ENCODE measurements around the gene MARCHF2. TPM values are rescaled to one million over a fixed set of nuclear protein-coding genes. Genes with fewer than 3 reads are reported as not detected.

MARCHF2 gene
- total and polyA plus RNA-seq, 9 of the 15 experiments (the other 6 are each of a cell fraction or from before 2014, with no cell fraction given): 0.39 to 6.4 (median 2.2) TPM

DNA sequence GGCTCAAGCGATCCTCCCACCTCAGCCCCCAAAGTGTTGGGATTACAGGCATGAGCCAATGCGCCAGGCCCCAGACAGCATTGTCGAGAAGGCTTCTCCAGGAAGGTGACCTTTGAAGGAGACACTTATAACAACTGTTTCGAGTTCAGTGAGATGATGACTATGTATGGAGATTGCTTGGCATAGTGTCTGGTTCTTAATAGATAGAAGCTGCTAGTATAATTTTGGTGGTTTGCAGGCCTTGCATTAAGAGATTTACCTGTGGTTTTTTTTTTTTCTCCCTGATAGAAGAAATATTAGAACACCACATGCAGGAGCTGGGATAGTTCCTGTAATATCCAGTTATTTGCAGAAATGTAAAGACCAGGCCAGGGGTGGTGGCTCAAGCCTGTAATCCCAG, 3.7 kb downstream of the MARCHF2 start:
- no peak overlapping the region for H3K4me2 ChIP-seq (ENCODE audit: insufficient read depth, low read length)
- H3K4me3 ChIP-seq: no peak overlapping the region
- H3K27ac ChIP-seq (ENCODE audit: extremely low read depth, low read depth, low read length): no peak overlapping the region
- 0 out of 2 replicates have a peak, but pooled peaks cover 3% of the 10 kb centered on the region for H4K20me1 ChIP-seq (replicated peaks; ENCODE audit: control insufficient read depth, insufficient read depth, low read length)
- no TSS peak for BruUV-seq (replicated peaks)
- intact Hi-C loops (cut with micrococcal nuclease) (loop anchor here (10.0 kb wide), 1 partner anchor 158 kb away; the partner anchor contains the start of gene MYO1F), in situ Hi-C loops (cut with MboI) (no loop called here)
- no peak overlapping the region for H3K9ac ChIP-seq (ENCODE audit: insufficient read depth in 1 of 2, low read depth in 2 of 2, low read length in 2 of 2)
- no peak for ATAC-seq
- H3K79me2 ChIP-seq (ENCODE audit: control insufficient read depth, insufficient read depth, low read length): no peaks in the 10 kb centered on the region
- H3K9me1 ChIP-seq (ENCODE audit: control insufficient read depth, insufficient read depth, low read length): no peaks in the 10 kb centered on the region
- no peaks in the 10 kb centered on the region for H3K9me3 ChIP-seq (replicated peaks; ENCODE audit: control insufficient read depth, insufficient read depth, low read depth, low read length)
- CTCF ChIA-PET (ENCODE audit: low intra/inter-chr PET ratio): no interaction called here
- 84% methylated on average over 4 of the region's 4 CpGs for WGBS (ENCODE audit: insufficient coverage, low coverage, missing lambda C conversion rate)
- POLR2A ChIA-PET: interaction anchor here (0.6 to 2.0 kb wide), 2 partner anchors 28 to 30 kb away, joined by 4 read pairs; no protein-coding TSS in a partner anchor
- no peaks in the 10 kb centered on the region for H3K27me3 ChIP-seq (ENCODE audit: control insufficient read depth in 2 of 2, insufficient read depth in 2 of 2, low read length in 2 of 2)
- H2AFZ ChIP-seq (ENCODE audit: low read depth, low read length): no peak overlapping the region
- FAIRE-seq: no peak
- H3K4me1 ChIP-seq (replicated peaks in 1 of 2; ENCODE audit: control insufficient read depth in 2 of 2, insufficient read depth in 2 of 2, low read length in 2 of 2): peaks cover 29 to 51% of the 10 kb centered on the region in 2 experiments
- H3K36me3 ChIP-seq (ENCODE audit: control insufficient read depth, insufficient read depth, low read length): no peaks in the 10 kb centered on the region; the same call in 2 of the 3 replicates
- no peak for TF ChIP-seq ATF4 (CRISPR knock-in tag; IDR thresholded peaks at IDR 0.05)
- DNase-seq (ENCODE audit: extremely low read depth in 1 of 4, low spot score in 3 of 4): no peak

DNA sequence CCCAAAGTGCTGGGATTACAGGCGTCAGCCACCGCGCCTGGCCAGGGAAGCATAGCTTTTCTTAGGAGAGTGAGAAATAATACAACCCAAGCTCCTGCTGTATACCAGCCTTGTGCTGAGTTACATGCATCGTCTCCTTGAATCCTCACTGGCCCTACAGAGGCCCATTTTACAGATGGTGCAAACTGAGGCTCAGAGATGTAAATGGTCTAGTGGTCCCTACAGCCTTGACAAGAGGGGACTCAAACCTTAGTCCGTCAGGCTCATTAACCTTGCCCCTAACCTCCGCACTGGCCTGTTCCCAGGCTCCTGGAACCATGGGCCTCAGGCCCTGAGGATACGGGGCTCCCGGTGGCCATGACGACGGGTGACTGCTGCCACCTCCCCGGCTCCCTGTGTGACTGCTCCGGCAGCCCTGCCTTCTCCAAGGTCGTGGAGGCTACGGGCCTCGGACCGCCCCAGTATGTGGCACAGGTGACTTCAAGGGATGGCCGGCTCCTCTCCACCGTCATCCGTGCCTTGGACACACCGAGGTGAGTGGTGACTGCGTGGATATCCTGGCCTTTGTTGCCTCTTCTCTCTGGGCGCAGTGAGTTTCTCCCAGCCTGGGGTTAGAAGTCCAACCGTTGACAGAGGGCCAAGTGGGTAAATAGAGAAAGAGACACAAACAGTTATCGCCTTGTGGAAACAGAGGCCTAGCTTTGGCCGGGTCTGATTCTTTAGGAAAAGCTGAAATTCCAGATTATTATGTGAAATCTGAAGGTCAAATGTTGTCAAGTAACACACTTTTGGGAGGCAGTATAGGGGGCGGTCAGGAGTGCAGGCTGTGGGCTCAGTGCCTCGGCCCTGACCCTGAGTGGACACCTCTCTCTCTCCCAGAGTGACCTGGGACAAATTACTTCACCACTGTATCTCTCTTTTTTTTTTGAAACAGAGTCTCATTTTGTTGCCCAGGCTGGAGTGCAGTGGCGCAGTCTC, 8.7 kb downstream of the MARCHF2 start:
- Histone ChIP-seq H3K9me3 (replicated peaks; ENCODE audit: control insufficient read depth, insufficient read depth, low read depth, low read length) (no peaks in the 10 kb centered on the region), H3K9ac (ENCODE audit: insufficient read depth in 1 of 2, low read depth in 2 of 2, low read length in 2 of 2) (peak overlapping the region in 1 of 2 experiments; percentile 60; a peak in 2 of 4 replicates), H3K4me2 (ENCODE audit: insufficient read depth, low read length) (no peak overlapping the region), H3K4me1 (replicated peaks in 1 of 2; ENCODE audit: control insufficient read depth in 2 of 2, insufficient read depth in 2 of 2, low read length in 2 of 2) (peaks cover 25 to 44% of the 10 kb centered on the region in 2 experiments), H2AFZ (ENCODE audit: low read depth, low read length) (no peak overlapping the region), H3K9me1 (ENCODE audit: control insufficient read depth, insufficient read depth, low read length) (no peaks in the 10 kb centered on the region), H3K4me3 (no peak overlapping the region), H3K27ac (ENCODE audit: extremely low read depth, low read depth, low read length) (no peak overlapping the region), H4K20me1 (replicated peaks; ENCODE audit: control insufficient read depth, insufficient read depth, low read length) (0 out of 2 replicates have a peak, but pooled peaks cover 3% of the 10 kb centered on the region), H3K27me3 (ENCODE audit: control insufficient read depth in 2 of 2, insufficient read depth in 2 of 2, low read length in 2 of 2) (no peaks in the 10 kb centered on the region), H3K36me3 (ENCODE audit: control insufficient read depth, insufficient read depth, low read length) (no peaks in the 10 kb centered on the region; the same call in 2 of the 3 replicates), H3K79me2 (ENCODE audit: control insufficient read depth, insufficient read depth, low read length) (no peaks in the 10 kb centered on the region)
- CTCF ChIA-PET (ENCODE audit: low intra/inter-chr PET ratio): no interaction called here
- 93% methylated on average over 28 of the region's 28 CpGs for WGBS (ENCODE audit: insufficient coverage, low coverage, missing lambda C conversion rate)
- intact Hi-C loops (cut with micrococcal nuclease): no loop called here
- BruUV-seq (replicated peaks): no TSS peak
- no peak for FAIRE-seq
- DNase-seq (ENCODE audit: extremely low read depth in 1 of 4, low spot score in 3 of 4): peak in 1 of 4 experiments; percentile 5
- ATAC-seq: no peak
- POLR2A ChIA-PET: interaction anchor here (1.7 to 3.7 kb wide), 2 partner anchors 23 to 27 kb away, joined by 10 to 18 read pairs; partner anchors contain the start of gene HNRNPM
- in situ Hi-C loops (cut with MboI): no loop called here
- TF ChIP-seq HDAC8 (tag; IDR thresholded peaks at IDR 0.05) (no peak), HDAC2 (IDR thresholded peaks at IDR 0.05) (0 out of 2 replicates have a peak, but pooled peaks have one; percentile 36), THAP7 (CRISPR knock-in tag; IDR thresholded peaks at IDR 0.05) (no peak), DEAF1 (CRISPR knock-in tag; IDR thresholded peaks at IDR 0.05) (no peak)
- TF ChIP-seq, protein P1, sequence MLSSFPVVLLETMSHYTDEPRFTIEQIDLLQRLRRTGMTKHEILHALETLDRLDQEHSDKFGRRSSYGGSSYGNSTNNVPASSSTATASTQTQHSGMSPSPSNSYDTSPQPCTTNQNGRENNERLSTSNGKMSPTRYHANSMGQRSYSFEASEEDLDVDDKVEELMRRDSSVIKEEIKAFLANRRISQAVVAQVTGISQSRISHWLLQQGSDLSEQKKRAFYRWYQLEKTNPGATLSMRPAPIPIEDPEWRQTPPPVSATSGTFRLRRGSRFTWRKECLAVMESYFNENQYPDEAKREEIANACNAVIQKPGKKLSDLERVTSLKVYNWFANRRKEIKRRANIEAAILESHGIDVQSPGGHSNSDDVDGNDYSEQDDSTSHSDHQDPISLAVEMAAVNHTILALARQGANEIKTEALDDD (IDR thresholded peaks at IDR 0.05): no peak
